Karpas-422 (cell line): ENCODE data around the gene TECPR2. TPM values are rescaled to one million over a fixed set of nuclear protein-coding genes. Genes with fewer than 3 reads are reported as not detected.
"Not testable (repeated sequence)": the region's sequence is repeated elsewhere in the genome, so short reads cannot be mapped to it uniquely, and the experiment has no call there.

Experiments used
- DNase-seq: peaks from one replicate; pipeline ENCODE4 v3.0.0-alpha.2; 2015
- H2AFZ ChIP-seq: fragments of 200-600 bp; sonication (generic); 2 replicates; pipeline ENCODE4 v1.6.1; 2014; ENCODE audit warnings: antibody characterized with exemption, low read length, mixed read lengths
- H3K27ac ChIP-seq: fragments of 200-600 bp; sonication (generic); 2 replicates; pipeline ENCODE4 v1.5.1; 2014; ENCODE audit warnings: mild to moderate bottlenecking, low read length, moderate library complexity
- H3K27me3 ChIP-seq: fragments of 200-600 bp; sonication (generic); 2 replicates; pipeline ENCODE4 v1.6.1; 2014; ENCODE audit warnings: low read length, mixed read lengths
- H3K36me3 ChIP-seq: fragments of 200-600 bp; sonication (generic); 2 replicates; pipeline ENCODE4 v1.6.1; 2014; ENCODE audit warnings: low read length, mixed read lengths; ENCODE audit not compliant: insufficient read depth
- H3K4me1 ChIP-seq: fragments of 200-600 bp; sonication (generic); 2 replicates; pipeline ENCODE4 v1.6.1; 2014; ENCODE audit warnings: mild to moderate bottlenecking, low read length, mixed read lengths
- H3K4me2 ChIP-seq: fragments of 200-600 bp; sonication (generic); 2 replicates; pipeline ENCODE4 v1.6.1; 2014; ENCODE audit warnings: low read length, low read depth, mild to moderate bottlenecking; ENCODE audit not compliant: poor library complexity, severe bottlenecking
- H3K4me3 ChIP-seq: fragments of 200-600 bp; sonication (generic); 2 replicates; pipeline ENCODE4 v1.5.1; 2014; ENCODE audit warnings: mild to moderate bottlenecking, antibody characterized with exemption, low read length, mixed read lengths
- H3K79me2 ChIP-seq: fragments of 200-600 bp; sonication (generic); 2 replicates; pipeline ENCODE4 v1.6.1; 2014; ENCODE audit warnings: mild to moderate bottlenecking, low read length, mixed read lengths
- H3K9ac ChIP-seq: fragments of 200-600 bp; sonication (generic); 2 replicates; pipeline ENCODE4 v1.6.0; 2014; ENCODE audit warnings: low read length
- H3K9me2 ChIP-seq: fragments of 200-600 bp; sonication (generic), shearing (Covaris generic); replicated peaks from 2 replicates; pipeline ENCODE4 v1.6.0; 2014; ENCODE audit warnings: mild to moderate bottlenecking, low read length, moderate library complexity; ENCODE audit not compliant: insufficient read depth
- H3K9me3 ChIP-seq: fragments of 300-700, 200-600 bp; sonication (generic); 2 replicates; pipeline ENCODE4 v1.6.1; 2014; ENCODE audit warnings: low read length, mixed read lengths
- H4K20me1 ChIP-seq: fragments of 200-600 bp; sonication (generic); 2 replicates; pipeline ENCODE4 v1.6.1; 2014; ENCODE audit warnings: mild to moderate bottlenecking, antibody characterized with exemption, low read length, low read depth; ENCODE audit not compliant: insufficient read depth
- total RNA-seq: library from RNA; depleted of rRNA; stranded (reverse); fragments of >200 nt; shearing (Covaris generic); gene quantifications from 2 replicates; pipeline ENCODE4 v1.2.3, GENCODE V29; 2014; ENCODE audit warnings: low replicate concordance

Gene TECPR2
- total RNA-seq, 1 experiment from 2014 or later = 10.3 TPM

DNA sequence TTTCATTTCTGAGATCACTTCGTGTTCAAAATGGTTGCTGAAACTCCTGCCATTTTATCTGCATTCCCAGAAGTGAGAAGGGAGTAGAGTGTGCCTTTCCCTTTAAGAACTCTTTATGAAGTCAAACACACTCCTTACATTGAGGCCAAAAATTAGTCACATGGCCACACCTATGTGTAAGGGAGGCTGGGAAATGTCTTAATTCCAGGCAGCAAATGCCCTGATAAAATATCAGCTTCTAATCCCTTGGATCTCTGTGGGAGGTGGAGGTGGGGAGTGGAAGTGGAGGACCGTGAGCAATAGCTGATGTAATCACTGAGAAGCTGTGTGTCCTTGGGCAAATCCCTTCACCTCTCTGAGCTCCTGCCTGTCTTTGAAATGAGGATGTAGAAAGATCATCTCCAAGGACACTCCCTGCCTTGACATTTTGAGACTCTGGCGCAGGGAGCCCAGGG is 169.5 kb downstream of the TECPR2 start:
- Histone ChIP-seq H3K36me3 (no peaks in the 10 kb centered on the region), H3K4me2 (no peak overlapping the region), H3K9me2 (no peaks in the 10 kb centered on the region), H3K9me3 (no peaks in the 10 kb centered on the region), H3K27me3 (no peaks in the 10 kb centered on the region), H3K27ac (no peak overlapping the region), H3K4me1 (peaks cover 11% of the 10 kb centered on the region), H2AFZ (no peak overlapping the region), H4K20me1 (no peaks in the 10 kb centered on the region), H3K79me2 (no peaks in the 10 kb centered on the region), H3K4me3 (no peak overlapping the region), H3K9ac (no peak overlapping the region)
- DNase-seq = no peak

DNA sequence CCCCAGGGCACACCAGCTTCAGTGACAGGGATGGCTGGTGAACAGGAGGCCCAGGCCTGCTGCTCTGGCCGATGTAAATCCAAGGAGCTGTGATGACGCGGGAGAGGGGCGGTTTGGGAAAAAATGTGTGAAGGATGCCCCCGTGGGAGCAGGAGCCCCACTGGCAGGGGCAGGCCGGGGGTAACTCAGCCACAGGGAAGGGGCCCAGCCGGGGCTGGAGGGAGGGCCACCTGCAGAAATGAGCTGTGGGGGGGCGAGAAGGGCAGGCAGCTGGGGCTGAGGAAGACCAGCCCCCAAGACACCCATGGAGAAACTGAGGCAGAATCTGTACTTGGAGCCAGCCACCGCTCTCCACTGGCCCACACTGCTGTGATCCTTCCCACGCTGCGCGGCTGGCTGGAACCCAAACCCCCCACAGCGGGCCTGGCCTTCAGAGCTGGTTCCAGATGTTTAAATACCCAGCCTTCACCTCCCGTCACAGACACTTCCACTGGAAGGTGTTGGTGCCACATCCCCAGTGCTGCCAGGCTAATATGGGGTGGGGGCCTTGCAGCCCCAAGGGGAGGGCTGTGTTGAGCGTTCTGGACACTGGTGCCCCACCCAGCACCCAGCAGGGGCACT is 175.3 kb downstream of the TECPR2 start:
- no peaks in the 10 kb centered on the region for H4K20me1 ChIP-seq
- no peak overlapping the region for H2AFZ ChIP-seq
- H3K9ac ChIP-seq = no peak overlapping the region
- H3K4me1 ChIP-seq = peaks cover 11% of the 10 kb centered on the region
- H3K9me3 ChIP-seq = no peaks in the 10 kb centered on the region
- H3K79me2 ChIP-seq = no peaks in the 10 kb centered on the region
- H3K4me2 ChIP-seq = no peak overlapping the region
- no peaks in the 10 kb centered on the region for H3K27me3 ChIP-seq
- no peak overlapping the region for H3K27ac ChIP-seq
- H3K36me3 ChIP-seq = no peaks in the 10 kb centered on the region
- DNase-seq = no peak
- H3K9me2 ChIP-seq = no peaks in the 10 kb centered on the region
- no peak overlapping the region for H3K4me3 ChIP-seq

DNA sequence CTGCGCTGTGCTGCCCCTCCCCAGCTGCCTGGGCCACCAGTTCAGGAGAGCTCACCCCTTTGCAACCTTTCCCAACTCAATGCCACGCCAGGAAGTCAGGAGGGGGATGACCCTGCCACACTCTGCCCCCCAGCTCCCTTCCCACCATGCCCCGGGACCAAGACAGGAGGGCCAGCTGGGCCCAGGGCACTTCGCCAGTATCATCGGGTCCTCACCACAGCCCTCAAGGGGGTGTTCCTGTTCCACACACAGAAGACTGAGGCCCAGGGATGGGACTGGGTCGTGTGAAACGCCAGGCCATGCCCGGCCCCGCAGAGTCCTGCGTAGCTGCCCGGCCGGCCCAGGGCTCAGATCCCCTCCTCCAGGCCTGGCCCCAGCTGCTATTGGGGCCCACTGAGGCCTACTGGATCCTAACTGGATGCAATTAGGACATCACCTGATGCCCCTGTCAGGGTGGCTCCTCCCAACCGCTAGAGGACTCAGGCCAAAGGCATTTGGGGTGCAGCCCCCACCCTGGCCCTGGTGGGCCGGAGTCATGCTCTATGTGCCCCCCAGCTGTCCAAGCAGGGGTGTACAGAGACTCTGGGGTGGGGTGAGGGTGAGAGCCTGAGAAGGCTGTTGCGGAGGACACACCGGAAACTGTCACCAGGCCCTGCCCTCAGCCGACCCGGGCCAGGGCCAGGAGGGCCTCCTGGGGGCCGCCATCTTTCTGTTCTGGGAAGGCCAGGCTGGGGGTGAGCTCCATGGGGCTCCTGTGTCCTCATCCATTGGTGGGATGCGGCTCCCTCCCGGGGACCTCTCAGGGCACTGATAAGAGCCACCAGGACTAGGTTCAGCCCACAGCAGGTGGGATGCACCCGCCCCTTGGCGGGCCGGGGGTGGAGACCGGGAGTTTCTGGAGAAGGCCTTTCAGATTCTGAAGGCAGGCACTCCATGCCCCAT is 176.1 kb downstream of the TECPR2 start:
- H3K4me2 ChIP-seq = no peak overlapping the region
- H2AFZ ChIP-seq = no peak overlapping the region
- peaks cover 11% of the 10 kb centered on the region for H3K4me1 ChIP-seq
- H4K20me1 ChIP-seq = no peaks in the 10 kb centered on the region
- DNase-seq = no peak
- H3K9me2 ChIP-seq = no peaks in the 10 kb centered on the region
- no peak overlapping the region for H3K27ac ChIP-seq
- no peaks in the 10 kb centered on the region; the same call in 1 of the 2 replicates for H3K27me3 ChIP-seq
- no peaks in the 10 kb centered on the region for H3K36me3 ChIP-seq
- H3K9ac ChIP-seq = no peak overlapping the region
- H3K9me3 ChIP-seq = no peaks in the 10 kb centered on the region
- H3K4me3 ChIP-seq = no peak overlapping the region
- no peaks in the 10 kb centered on the region for H3K79me2 ChIP-seq

DNA sequence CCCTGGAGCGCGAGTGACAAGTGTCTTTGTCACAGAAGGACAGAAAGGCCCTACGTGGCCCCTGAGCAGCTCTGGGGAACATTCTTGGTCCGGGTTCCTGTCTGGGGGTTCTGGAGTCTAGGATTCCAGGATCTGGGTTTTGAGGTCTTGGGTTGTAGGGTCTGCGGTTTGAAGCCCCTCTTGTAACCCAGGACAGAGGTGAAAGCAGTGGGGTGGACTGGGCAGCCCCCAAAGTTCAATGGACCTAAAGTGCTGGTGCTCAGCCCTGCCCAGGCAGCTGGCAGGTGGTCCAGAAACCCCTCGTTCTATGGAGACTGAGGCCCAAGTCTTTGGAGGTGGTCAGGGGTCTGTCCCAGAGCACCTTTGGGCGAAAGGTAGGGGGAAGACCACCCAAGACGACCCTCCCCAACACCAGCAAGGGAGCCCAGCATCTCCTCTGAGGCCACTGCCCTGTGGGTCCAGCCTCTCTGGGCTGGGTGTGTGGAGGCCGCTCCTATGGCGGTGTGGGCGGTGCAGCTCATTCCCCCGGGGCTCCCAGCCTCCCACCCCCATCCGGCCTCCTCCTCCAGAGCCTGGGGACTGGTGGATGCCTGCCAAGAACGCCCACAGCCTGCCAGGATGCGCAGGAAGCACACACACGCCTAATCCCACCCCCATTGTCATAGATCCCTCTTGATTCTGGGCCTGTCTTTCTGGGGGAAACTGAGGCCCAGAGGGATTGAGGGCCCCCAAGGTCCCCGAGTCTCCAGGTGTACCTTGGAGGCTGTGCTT is 177.0 kb downstream of the TECPR2 start:
- H4K20me1 ChIP-seq = no peaks in the 10 kb centered on the region
- H3K9ac ChIP-seq = no peak overlapping the region
- H3K27ac ChIP-seq = no peak overlapping the region
- no peak overlapping the region for H2AFZ ChIP-seq
- H3K9me3 ChIP-seq = no peaks in the 10 kb centered on the region
- no peaks in the 10 kb centered on the region for H3K9me2 ChIP-seq
- H3K36me3 ChIP-seq = no peaks in the 10 kb centered on the region
- H3K4me3 ChIP-seq = no peak overlapping the region
- no peak for DNase-seq
- H3K4me2 ChIP-seq = no peak overlapping the region
- peaks cover 5% of the 10 kb centered on the region; the same call in 1 of the 2 replicates for H3K27me3 ChIP-seq
- H3K4me1 ChIP-seq = peaks cover 19% of the 10 kb centered on the region
- no peaks in the 10 kb centered on the region for H3K79me2 ChIP-seq

DNA sequence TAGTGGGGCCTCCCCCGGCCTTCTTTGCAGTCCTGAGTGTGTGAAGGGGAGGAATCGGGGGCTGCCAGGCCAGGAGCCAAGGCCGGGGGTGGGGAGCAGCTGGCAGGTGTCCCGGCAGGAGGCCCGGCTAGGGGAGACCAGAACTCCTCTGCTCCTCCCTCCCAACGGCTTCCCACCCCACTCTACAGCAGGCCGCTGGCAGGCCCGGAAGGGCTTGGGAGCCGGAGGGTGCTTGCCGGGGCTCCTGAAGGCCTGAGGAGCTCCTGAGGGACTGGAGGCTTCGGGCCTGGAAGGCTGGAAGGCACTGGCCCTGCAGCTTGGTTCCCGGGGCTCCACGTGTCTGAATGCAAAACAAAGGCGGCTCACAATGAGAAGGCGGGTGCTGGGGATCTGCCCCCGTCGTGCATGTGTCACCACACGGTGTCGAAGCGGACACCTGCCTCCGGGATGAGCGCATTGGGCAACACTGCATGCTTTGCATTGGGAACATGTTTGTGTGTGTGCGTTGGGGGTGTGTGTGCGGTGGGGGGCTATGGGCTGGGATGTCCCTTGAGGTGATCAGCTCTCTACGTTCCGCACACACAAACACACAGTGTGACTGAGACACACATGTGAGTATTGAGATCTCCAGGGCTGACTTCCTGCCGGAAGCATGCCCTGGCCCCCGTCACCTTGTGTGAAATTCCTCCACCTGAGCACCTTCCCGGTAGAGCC is 177.7 kb downstream of the TECPR2 start:
- Histone ChIP-seq H3K36me3 (no peaks in the 10 kb centered on the region), H4K20me1 (peaks cover 6% of the 10 kb centered on the region; the same call in 1 of the 2 replicates), H3K9me3 (no peaks in the 10 kb centered on the region), H3K9ac (no peak overlapping the region), H3K79me2 (no peaks in the 10 kb centered on the region), H3K4me1 (peaks cover 26% of the 10 kb centered on the region), H3K9me2 (no peaks in the 10 kb centered on the region), H2AFZ (no peak overlapping the region), H3K27ac (no peak overlapping the region), H3K27me3 (peaks cover 9% of the 10 kb centered on the region; the same call in 1 of the 2 replicates), H3K4me3 (no peak overlapping the region), H3K4me2 (no peak overlapping the region)
- DNase-seq = no peak

DNA sequence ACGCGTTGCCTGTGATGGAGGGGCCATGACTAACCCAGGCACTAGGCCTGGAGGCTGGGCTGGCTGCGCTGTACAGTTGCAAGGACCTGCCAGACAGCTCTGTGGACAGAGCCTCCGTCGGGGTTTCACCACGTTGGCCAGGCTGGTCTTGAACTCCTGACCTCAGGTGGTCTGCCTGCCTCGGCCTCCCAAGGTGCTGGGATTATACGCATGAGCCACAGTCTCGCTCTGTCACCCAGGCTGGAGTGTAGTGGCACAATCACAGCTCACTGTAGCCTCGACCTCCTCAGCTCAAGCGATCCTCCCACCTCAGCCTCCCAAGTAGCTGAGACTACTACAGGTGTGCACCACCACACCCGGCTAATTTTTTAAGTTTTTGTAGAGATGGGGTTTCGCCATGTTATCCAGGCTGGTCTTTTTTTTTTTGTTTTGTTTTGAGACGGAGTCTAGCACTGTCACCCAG is 178.3 kb downstream of the TECPR2 start:
- peaks cover 26% of the 10 kb centered on the region for H3K4me1 ChIP-seq
- not testable (repeated sequence) for H3K4me2 ChIP-seq, H3K9ac ChIP-seq, H3K36me3 ChIP-seq, H3K9me3 ChIP-seq, H4K20me1 ChIP-seq, H2AFZ ChIP-seq, H3K9me2 ChIP-seq, H3K27me3 ChIP-seq, DNase-seq, H3K27ac ChIP-seq, H3K79me2 ChIP-seq, H3K4me3 ChIP-seq

DNA sequence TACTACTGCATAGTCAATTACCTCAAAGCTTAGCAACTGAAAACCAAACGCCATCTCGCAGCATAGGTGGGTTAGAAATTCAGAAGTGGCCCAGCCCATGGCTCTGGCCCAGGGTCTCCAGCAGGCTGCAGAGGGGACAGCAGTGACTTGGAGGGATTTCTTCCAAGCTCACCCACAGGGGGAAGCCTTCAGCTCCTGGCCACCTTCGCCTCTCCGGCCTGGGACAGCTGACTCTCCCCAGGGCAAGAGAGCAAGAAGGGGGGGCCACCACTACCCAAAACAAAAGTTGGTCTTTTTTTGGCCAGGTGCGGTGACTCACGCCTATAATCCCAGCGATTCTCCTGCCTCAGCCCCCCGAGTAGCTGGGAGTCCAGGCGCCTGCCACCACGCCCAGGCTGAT is 179.0 kb downstream of the TECPR2 start:
- peaks cover 6% of the 10 kb centered on the region; the same call in 1 of the 2 replicates for H4K20me1 ChIP-seq
- no peaks in the 10 kb centered on the region for H3K9me2 ChIP-seq
- H2AFZ ChIP-seq = no peak overlapping the region
- no peak overlapping the region for H3K9ac ChIP-seq
- H3K36me3 ChIP-seq = no peaks in the 10 kb centered on the region
- H3K4me3 ChIP-seq = no peak overlapping the region
- no peaks in the 10 kb centered on the region for H3K79me2 ChIP-seq
- no peaks in the 10 kb centered on the region for H3K9me3 ChIP-seq
- no peak overlapping the region for H3K4me2 ChIP-seq
- peaks cover 28% of the 10 kb centered on the region for H3K4me1 ChIP-seq
- no peak for DNase-seq
- no peak overlapping the region for H3K27ac ChIP-seq
- H3K27me3 ChIP-seq = peaks cover 9% of the 10 kb centered on the region; the same call in 1 of the 2 replicates
